Dedifferentiated amniotic fluid mesenchymal stem cell (primary cell): ENCODE results near the gene LIMK1.
A peak's percentile ranks its signal among the peaks of the same experiment; 100 is the strongest.

ENCODE experiments used
- DNase-seq: peaks from one replicate; pipeline ENCODE4 v3.0.0-alpha.2; 2016; ENCODE audit errors: extremely low spot score

Gene LIMK1

DNA sequence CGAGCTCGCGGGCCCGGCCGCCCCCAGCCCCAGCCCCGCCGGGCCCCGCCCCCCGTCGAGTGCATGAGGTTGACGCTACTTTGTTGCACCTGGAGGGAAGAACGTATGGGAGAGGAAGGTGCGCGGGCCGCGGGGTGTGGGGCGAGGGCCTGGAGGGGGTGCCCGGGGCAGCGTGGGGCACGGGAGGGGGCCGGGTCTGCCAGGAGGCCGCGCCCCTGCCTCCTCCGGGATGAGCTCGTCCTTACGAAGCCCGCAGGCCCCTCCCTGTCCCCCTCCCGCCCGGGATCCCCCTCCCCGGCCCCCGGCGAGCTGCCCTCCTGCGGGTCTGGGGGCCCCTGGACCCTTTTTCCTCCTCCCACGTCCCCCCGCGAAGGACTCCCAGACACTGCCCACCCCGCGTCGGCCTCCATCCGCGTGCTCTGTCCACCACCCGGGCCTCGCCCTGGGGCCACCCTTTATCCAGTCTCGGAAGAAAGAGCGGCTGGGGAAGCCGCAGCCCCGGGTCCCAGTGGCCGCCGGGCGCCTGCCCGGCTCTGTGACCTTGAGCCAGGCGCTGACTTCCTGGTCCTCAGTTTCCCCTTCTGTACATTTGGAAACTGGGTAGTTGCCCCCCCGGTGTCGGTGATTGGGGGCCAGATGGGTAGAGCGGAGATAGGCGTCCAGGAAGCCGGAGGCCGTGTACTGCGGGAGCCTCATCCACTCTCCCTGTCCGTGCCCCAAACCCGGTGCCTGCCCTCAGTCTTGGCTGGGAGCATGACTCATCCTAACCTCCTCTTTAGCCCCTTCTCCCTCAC lies 521 bp downstream of the LIMK1 start:
- DNase-seq: no peak

DNA sequence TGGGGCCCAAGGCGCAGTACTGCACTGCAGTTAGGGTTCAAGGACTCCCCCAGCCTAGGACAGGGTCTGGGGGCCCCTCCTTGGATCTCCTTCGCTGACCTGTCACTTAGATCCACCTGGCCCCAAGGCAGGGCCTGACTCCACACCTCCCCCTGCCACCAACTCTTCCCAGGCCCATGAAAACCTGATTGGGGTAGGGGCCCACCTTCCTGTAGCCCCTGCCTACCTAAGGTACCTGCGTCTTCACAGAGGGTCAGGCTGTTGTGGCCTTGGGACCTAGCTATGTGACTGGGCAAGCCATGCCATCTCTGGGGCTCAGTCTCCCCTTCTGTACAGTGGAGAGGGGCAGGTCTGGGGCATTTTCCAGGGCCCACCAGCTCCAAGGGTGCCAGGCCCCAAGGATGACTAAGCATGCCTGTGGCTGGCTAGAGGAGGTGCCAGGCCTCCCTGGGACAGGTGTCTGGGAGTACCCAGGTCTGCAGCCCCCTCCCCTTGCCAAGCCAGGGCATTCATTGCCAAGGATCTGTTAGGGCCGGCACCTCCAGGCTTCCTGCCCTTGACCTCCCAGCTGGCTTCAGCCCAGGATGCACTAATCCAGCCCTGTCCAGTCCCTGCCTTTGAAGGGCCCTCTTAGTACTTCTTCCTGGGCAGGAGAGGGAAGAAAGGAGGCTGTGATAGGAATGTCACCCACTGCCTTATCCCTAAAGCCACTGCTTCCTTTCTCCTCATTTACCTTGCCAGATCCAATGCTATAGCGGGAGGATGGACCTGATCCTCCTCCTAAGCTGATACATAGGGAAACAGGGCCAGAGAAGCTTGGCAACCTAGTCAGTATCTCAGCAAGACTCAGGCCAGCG lies 1.3 kb downstream of the LIMK1 start:
- no peak for DNase-seq

DNA sequence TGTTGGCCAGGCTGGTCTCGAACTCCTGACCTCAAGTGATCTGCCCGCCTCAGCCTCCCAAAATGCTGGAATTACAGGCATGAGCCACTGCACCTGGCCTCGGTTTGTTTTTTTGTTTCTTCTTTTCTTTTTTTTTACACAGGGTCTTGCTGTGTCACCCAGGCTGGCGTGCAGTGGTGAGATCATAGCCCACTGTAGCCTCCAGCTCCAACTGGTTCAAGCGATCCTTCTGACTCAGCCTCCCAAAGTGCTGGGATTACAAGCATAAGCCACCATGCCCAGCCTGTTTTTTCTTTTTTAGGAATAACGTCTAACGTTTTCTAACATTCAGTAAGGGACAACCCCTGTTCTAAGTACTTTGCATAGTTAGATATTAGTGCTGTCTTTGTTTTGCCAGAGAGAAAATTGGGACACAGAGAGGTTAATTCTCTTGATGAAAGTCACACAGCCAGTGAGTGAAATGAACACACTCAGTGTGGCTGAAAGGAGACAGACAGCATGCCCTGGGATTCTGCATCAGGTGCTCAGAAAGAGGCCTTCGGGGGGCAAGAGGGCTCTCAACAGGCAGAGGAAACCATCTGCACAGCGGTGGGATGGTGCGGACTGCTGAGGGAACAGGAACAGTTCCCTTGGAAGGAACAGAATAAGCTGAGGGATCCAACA lies 4.3 kb downstream of the LIMK1 start:
- DNase-seq: no peak

DNA sequence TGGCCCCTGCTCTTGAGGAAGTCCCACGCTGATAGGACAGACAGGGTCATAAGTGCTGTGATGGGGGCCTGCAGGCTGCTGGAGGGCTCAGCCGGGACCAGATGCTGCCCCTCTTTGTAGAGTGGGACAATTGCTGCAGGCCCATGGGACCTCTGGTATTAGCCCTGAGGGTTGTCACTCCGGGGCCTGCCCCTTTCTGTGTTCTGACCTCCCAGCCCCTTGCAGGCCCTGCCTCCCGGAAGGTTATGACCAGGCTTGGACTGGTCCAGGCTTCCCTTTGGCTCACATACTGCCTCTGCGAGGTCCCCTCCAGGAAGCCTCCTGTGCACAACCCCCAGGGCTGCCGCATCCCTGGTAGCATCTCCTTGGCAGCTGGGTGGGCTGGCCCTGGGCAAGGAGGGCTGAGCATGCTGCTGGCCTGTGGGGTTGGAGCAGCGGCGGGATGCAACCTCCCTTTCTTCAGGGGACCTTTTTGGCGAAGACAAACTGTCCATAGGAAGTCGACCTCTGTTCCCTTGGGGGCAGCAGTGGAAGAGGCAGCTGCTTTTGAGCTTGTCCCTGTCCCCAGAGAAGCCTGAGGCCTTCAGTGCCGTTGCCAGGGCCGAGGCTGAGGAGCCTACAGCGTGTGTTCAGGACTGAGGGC lies 8.8 kb downstream of the LIMK1 start:
- no peak for DNase-seq

DNA sequence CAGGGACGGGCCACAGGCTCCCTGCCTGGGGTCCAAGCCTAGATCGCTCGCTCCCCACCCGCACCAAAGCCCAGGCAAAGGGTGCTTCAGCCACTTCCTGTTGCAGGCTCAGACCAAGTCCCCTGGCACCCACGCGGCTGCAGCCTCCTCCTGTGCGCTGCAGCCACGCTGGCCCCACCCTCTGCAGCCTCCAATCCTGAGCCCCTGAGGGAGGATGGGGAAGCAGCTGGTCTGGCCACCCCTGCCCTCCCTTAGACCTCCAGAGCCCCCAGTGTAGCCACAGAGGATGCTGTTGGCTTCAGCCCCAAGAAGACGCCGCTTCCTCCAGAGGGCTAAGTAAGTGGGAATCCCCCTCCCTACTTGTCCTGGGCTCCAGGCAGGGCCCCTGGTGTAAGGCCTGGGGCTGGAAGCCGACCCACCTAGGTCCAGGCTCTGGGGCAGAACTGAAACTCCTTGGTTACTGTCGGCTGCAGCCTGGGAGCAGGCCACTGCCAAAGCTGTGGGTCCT lies 9.4 kb downstream of the LIMK1 start:
- no peak for DNase-seq

DNA sequence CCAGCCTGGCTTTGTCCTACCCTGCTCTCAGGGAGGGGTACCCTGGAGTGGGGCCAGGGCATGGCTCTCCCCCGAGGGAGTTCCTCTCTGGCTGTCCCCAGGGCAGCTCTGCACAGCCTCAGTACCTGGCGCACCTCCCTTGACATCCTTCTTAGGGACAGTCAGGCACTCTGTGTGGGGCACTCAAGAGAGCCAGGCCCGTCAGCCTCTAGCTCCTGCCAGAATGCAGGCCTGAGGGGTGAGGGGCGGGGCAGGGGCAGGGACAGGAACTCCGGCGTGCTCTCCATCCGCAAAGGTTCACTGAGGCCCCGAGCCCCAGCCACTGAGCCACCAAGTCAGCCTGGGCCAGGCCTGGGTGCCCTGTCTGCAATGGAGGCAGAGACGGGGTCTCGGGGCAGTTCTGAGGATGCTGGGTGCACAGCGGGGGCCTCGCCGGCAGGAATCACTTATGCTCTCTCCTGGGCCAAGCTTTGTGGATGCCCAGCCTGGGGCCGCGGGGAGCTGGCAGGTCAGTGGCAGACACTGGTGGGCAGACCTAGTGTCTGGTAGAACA lies 10.1 kb downstream of the LIMK1 start:
- no peak for DNase-seq

DNA sequence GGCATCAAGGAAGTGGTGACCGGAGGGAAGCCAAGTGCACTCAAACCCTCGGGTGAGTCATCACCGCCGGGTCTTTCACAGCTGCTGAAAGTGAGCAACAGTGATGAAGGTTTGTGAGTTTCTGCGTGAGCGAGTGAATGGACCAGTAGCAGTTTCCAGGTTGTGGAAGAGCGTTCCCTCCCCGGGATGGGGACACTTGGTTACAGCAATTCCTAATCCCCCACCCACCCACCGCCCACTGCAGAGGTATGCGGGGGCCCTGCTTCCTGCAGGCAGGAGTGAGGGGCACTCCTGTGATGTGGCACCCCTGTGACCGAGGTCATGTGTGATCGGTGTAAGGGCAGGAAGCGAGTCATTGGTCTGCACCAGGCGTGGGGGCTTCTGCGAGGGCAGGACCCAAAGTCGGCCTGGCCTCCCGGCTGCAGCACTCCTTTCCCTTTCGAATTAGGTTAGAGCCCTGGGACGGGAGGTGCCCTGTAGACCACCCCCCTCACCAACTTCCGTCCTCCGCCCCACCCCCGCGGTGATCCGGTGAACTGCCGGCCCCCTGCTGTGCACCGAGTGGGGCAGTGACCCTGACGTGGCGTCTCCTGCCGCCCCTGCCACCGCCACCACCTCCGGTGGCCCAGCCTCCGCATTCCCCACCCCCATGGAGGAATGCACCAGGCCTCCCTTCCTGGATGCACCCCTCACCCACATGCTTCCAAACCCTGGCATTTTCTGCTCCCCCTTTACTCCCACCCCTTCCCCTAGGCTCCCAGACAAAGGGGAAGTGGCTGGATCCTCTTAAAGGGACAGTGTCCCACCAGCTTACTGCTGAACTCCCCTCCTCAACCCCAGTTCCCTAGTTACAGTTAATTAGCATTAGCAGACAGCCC lies 10.9 kb downstream of the LIMK1 start:
- peak; percentile 81 for DNase-seq

DNA sequence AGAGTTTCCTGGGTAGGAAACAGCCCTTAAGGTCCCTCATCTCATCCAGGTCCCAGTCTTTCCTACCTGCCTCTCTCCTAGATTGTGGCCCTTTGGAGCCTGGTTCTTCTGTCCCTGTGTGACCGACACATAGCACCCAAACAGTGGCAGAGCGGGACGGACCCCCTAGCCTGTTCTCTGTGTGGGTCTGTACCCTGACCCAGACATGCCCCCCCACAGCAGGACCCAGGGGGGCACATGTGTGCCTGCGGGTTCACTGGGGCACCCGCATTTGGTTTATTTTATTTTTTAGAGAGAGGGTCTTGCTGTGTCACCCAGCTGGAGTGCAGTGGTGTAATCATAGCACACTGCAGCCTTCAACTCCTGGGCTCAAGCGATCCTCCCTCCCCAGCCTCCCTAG lies 11.5 kb downstream of the LIMK1 start:
- no peak for DNase-seq

DNA sequence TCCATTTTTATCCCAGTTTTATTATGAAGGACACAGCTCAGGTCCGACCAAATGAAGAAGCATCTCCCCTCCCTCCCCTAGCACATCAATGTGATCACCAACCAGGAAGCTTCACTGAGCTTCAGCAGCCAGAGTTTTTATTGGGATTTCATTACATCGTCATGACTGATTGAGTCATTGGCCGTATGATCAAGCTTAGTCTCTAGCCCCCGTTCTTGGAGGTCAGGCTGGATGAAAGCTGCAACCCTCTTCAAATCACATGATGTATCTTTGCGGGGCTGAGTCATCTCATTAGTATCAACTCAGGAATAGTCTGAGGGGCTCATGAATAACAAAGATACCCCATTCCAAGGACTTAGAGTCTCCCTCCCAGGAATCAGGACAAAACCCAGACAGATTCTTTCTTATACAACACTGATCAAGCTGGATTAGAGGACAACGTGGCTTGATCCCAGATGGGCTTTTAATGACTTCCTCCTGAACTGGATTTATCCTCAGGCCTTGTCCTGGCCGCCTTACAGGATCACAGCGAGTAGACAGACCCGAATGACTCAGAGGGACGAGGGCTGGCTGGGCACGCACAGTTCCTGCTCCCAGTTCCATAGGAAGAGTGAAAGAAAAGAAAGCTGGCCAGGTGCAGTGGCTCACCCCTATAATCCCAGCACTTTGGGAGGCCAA lies 14.5 kb downstream of the LIMK1 start:
- peak; percentile 82 for DNase-seq

DNA sequence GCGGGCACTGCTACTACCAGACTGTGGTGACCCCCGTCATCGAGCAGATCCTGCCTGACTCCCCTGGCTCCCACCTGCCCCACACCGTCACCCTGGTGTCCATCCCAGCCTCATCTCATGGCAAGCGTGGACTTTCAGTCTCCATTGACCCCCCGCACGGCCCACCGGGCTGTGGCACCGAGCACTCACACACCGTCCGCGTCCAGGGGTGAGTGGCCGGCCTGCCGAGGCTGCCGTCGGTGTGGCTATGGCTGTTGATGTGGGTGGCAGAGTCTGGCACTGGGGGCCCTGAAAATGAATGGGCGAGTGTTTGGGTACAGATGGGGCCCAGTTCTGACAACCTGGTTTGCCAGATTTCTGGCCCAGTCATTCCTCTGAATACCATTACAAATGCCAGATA lies 15.4 kb downstream of the LIMK1 start:
- DNase-seq: no peak

DNA sequence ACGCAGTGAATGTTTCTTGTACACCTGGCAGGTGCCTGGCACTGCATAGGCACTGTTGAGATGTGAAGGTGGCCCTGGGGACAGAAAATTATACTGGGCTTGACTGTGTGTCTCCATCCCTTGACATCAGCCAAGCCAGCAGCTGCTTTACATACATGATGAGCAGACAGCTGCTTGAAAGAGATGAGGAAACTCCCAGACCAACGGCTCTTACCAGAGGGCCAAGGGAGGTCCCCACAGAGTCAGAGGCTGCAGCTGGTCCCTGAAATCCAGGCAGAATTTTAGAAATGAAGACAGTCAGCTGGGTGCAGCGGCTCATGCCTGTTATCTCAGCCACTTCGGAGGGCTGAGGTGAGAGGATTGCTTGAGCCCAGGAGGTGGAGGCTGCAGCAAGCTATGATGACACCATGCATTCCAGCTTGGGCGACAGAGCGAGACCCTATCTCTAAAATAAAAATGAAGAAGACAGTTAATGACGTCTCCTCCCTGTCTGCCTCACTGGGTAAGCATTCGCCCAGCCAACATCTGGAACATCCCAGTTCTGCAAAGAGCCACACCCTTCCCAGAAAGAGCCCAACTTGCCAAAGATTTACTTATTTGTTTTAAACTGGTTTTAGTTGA lies 17.6 kb downstream of the LIMK1 start:
- DNase-seq: no peak

DNA sequence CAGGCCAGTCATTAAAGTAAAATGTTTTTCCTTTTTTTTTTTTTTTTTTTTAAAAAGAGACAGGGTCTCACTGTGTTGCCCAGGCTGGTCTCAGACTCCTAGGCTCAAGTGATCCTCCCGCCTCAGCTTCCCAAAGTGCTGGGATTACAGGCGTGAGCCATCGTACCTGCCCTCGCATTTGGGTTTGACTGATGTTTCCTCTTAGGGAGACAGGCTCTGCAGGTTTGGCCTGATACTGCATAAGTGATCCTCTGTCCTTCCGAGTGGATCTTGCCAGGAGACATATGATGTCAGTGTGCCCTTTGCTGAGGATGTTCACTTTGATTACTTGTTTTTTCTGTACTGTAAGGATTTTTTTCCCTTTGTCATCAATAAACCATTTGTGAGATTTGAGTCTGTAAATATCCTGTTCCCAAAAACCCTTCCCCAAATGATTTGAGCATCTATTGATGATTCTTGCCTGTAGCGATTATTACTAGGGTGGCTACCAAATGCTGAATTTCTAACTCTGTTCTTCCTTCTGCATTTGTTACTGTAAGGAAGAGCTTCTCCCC lies 19.7 kb downstream of the LIMK1 start:
- DNase-seq: no peak

DNA sequence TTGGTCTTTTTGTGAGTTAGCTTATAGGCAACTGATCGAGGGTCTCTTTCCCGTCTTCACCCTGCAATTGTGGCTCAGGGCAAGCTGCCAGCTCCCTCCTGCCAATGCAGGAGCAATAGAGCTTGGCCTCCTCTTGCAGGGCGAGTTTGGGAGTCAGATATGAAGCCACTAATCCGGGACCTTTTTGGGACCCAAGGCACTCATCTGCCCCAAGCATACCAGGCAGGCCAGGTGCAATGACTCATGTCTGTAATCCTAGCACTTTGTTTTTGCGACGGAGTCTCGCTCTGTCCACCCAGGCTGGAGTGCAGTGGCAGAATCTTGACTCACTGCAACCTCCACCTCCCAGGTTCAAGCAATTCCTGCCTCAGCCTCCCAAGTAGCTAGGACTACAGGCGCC lies 21.1 kb downstream of the LIMK1 start:
- no peak for DNase-seq

DNA sequence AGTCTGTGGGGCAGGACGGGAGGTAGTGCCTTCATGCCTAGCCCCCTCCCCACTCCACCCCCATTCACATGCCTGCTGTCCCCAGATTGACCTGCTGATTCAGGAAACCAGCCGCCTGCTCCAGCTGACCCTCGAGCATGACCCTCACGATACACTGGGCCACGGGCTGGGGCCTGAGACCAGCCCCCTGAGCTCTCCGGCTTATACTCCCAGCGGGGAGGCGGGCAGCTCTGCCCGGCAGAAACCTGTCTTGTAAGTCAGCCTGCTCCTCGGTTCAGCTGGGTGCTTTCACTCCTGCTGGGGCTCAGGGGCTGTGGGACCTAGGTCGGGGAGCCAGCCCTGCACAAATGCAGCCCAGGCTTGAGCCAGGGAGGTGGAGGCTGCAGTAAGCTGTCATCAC lies 22.4 kb downstream of the LIMK1 start:
- DNase-seq: no peak

DNA sequence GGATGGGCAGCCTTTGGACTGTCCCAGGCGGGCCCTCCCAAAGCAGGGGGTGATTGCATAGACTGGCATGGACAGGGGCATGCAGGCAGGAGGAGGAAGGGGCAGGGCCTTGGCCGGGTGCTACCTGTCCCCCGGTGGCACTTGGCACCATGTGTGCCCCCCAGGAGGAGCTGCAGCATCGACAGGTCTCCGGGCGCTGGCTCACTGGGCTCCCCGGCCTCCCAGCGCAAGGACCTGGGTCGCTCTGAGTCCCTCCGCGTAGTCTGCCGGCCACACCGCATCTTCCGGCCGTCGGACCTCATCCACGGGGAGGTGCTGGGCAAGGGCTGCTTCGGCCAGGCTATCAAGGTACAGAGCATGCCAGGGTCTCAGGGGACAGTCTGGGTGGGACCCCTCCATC lies 23.2 kb downstream of the LIMK1 start:
- DNase-seq: no peak

DNA sequence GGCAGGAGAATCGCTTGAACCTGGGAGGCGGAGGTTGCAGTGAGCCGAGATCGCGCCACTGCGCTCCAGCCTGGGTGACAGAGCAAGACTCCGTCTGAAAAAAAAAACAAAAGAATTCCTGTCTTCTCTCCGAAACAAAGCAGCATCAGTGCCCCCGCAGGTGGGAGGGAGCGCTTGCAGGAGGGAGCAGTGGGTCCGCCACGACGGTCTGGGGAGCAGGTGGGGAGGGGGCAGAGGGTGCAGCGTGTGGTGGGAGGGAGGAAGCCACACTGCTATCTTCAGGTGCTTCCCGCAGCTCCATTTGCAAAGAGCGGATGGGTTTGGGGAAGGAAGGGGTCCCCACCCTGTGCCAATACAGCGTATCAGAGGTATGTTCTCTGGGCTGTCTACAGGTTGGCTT lies 31.7 kb downstream of the LIMK1 start:
- DNase-seq: no peak

DNA sequence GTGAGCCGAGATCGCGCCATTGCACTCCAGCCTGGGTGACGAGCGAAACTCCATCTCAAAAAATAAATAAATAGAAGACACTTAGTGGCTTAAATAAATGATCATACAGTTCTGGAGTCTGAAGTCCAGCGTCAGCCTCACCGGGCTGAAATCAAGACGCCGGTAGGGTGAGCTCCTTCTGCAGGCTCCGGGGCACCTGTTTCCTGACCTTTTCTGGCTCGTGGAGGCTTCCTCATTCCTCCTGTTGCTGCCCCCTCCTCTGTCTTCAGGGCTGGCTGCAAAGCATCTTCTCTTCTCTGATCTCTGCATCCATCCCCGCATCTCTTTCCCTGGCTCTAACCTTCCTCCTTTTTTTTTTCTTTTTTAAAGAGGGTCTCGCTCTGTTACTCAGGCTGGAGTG lies 32.8 kb downstream of the LIMK1 start:
- no peak for DNase-seq

DNA sequence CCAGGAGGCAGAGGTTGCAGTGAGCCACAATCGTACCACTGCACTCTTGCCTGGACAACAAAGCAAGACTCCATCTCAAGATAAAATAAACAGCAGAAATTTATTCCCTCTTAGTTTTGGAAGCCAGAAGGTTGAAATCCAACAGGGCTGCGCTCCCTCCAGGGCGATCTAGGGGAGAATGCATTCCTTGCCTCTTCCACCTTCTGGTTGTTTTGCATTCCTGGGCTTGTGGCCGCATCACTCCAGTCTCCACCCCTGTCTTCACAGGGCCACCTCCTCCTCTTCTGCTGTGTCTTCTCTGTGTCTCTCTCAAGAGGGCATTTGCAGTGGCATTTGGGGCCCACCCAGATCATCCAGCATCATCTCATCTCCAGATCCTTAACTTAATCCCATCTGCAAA lies 36.2 kb downstream of the LIMK1 start:
- DNase-seq: no peak
